Left renal cortex interstitium (tissue), 4 donors: ENCODE results near the gene PEX5. TPM values are rescaled to one million over a fixed set of nuclear protein-coding genes. Genes with fewer than 3 reads are reported as not detected.
"Not testable (repeated sequence)": the region's sequence is repeated elsewhere in the genome, so short reads cannot be mapped to it uniquely, and the experiment has no call there.

Experiments
- DNase-seq, 4 donors: peaks; one replicate each; pipeline ENCODE4 v3.0.0-alpha.2; 2013; ENCODE audit warnings: low read depth in 4 of 4, low spot score in 2 of 4, missing footprints in 1 of 4
- polyA plus RNA-seq, 4 donors: library from polyadenylated mRNA; unstranded; fragments of 120-200 nt; gene quantifications; one replicate each; pipeline ENCODE4 v1.2.1, GENCODE V29; 2013; ENCODE audit not compliant: insufficient read length in 4 of 4

The PEX5 gene
- polyA plus RNA-seq, 4 donors: 41.6 to 51.6 (median 48.7) TPM

- no peak for DNase-seq
These were observed 20.5 kb downstream of the PEX5 start for GRCh38 chr12:7209958-7210357.

GRCh38 chr12:7210642-7211151 is 21.2 kb downstream of the PEX5 start:
- no peak for DNase-seq

GRCh38 chr12:7212678-7213077 is 23.2 kb downstream of the PEX5 start:
- no peak for DNase-seq

GRCh38 chr12:7213745-7214144 is 24.3 kb downstream of the PEX5 start:
- DNase-seq: not testable (repeated sequence)

- no peak for DNase-seq
These were observed 28.1 kb downstream of the PEX5 start for GRCh38 chr12:7217475-7218069.

GRCh38 chr12:7219599-7220243 is 30.2 kb downstream of the PEX5 start:
- DNase-seq: peak; percentile 23 to 56 (median 40)

- no peak for DNase-seq
These were observed 32.0 kb downstream of the PEX5 start for GRCh38 chr12:7221486-7221885.

- no peak for DNase-seq
These were observed 40.3 kb downstream of the PEX5 start for GRCh38 chr12:7229741-7230140.

GRCh38 chr12:7241404-7242005 is 52.0 kb downstream of the PEX5 start:
- DNase-seq: no peak

GRCh38 chr12:7242176-7243101 is 53.0 kb downstream of the PEX5 start:
- no peak for DNase-seq

GRCh38 chr12:7251328-7251996 is 62.0 kb downstream of the PEX5 start:
- DNase-seq: not testable (repeated sequence)

- no peak for DNase-seq
These were observed 69.6 kb downstream of the PEX5 start for GRCh38 chr12:7259060-7259459.

Other genes starting within 250 kb of the PEX5 start
- 1 to 10 TPM in 1 of 4 donors, not detected in 3; 3.6 TPM for gene RNU7-1, start 245.9 kb upstream of the PEX5 start, polyA plus RNA-seq
- 100 to 1,000 TPM; 141 to 235 (median 165) TPM for gene C12orf57, start 245.7 kb upstream of the PEX5 start, polyA plus RNA-seq
- gene PTPN6, start 238.3 kb upstream of the PEX5 start, polyA plus RNA-seq: 10 to 100 TPM; 19.2 to 27.5 (median 24.5) TPM
- 100 to 1,000 TPM; 247 to 313 (median 277) TPM for gene PHB2, start 219.0 kb upstream of the PEX5 start, polyA plus RNA-seq
- gene EMG1, start 218.8 kb upstream of the PEX5 start, polyA plus RNA-seq: 10 to 100 TPM; 42.6 to 49.5 (median 48.1) TPM
- 10 to 100 TPM; 49.7 to 65.7 (median 64.2) TPM for gene LPCAT3, start 171.2 kb upstream of the PEX5 start, polyA plus RNA-seq
- gene C1S, start 129.0 kb upstream of the PEX5 start, polyA plus RNA-seq: 10 to 100 TPM; 51.9 to 71.0 (median 56.4) TPM
- 10 to 100 TPM; 33.6 to 63.4 (median 45.5) TPM for gene C1R, start 97.2 kb upstream of the PEX5 start, polyA plus RNA-seq
- gene C1RL, start 80.5 kb upstream of the PEX5 start, polyA plus RNA-seq: 10 to 100 TPM; 29.5 to 43.1 (median 35.9) TPM
- 10 to 100 TPM; 49.6 to 61.2 (median 58.5) TPM for gene RBP5, start 60.8 kb upstream of the PEX5 start, polyA plus RNA-seq
- 100 to 1,000 TPM in 1 of 4 donors, 10 to 100 TPM in 3; 74.8 to 103 (median 90.9) TPM for gene CLSTN3, start 59.3 kb upstream of the PEX5 start, polyA plus RNA-seq
- not detected for gene ACSM4, start 114.4 kb downstream of the PEX5 start, polyA plus RNA-seq